GM12801 (cell line): Measurements from ENCODE around the gene MED12.

Source experiments
- CTCF ChIP-seq: IDR thresholded peaks from one replicate; pipeline ENCODE4 v1.5.1; 2011; ENCODE audit warnings: control low read depth; ENCODE audit not compliant: insufficient read length; ENCODE audit errors: extremely low read depth

The MED12 gene

GRCh38 chrX:71131510-71131909 lies 13.1 kb downstream of the MED12 start:
- no peak for TF ChIP-seq CTCF

DNA sequence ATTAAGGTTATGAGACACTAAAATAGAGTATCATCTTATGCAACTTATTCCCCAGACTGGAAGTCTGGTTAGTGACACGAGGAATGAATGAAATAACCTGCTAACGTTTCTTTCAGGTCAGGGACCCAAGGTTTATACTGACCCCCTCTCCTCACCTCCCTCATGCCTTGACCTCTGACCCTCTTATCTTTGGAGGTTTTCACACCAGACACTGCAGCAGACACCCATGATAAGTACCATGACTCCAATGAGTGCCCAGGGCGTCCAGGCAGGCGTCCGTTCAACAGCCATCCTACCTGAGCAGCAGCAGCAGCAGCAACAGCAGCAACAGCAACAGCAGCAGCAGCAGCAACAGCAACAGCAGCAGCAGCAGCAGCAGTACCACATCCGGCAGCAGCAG lies 22.0 kb downstream of the MED12 start:
- TF ChIP-seq CTCF, result no peak

- TF ChIP-seq CTCF, result no peak
Observed at GRCh38 chrX:71143508-71143907, 25.1 kb downstream of the MED12 start.

GRCh38 chrX:71144651-71145050 lies 26.3 kb downstream of the MED12 start, which contains the start of gene NLGN3:
Gene NLGN3 (plus strand): TSS chrX:71144841. CDS start chrX:71147750, 2,909 bp downstream.
- TF ChIP-seq CTCF, result no peak

DNA sequence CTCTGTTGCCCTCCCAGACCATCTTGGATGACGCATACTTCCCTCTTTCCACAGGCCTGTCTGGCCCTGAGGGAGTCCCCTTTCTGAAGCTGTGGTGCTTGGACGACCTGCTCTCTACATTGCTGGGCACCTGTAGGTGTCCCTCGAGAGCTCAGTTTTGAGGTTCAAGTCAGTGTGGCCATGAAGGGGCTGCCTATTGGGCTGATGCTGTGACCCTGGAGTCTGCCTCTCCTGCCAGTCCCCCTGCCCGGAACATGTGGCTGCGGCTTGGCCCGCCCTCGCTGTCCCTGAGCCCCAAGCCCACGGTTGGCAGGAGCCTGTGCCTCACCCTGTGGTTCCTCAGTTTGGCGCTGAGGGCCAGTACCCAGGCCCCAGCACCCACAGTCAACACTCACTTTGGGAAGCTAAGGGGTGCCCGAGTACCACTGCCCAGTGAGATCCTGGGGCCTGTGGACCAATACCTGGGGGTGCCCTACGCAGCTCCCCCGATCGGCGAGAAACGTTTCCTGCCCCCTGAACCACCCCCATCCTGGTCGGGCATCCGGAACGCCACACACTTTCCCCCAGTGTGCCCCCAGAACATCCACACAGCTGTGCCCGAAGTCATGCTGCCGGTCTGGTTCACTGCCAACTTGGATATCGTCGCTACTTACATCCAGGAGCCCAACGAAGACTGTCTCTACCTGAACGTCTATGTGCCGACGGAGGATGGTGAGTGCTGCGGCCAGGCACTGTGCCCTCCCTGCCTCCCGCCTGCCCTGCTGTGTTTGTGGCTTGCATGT lies 29.3 kb downstream of the MED12 start:
- no peak for TF ChIP-seq CTCF

GRCh38 chrX:71148278-71148663 lies 29.9 kb downstream of the MED12 start:
- no peak for TF ChIP-seq CTCF

GRCh38 chrX:71151366-71151765 lies 33.0 kb downstream of the MED12 start:
- no peak for TF ChIP-seq CTCF

- no peak for TF ChIP-seq CTCF
Observed at GRCh38 chrX:71154196-71154595, 35.8 kb downstream of the MED12 start.
